Neuronal stem cell (in vitro differentiated cells): ENCODE data around the gene IVNS1ABP.

Experiments used
- DNase-seq: peaks from one replicate; pipeline ENCODE4 v3.0.0-alpha.2; 2013; ENCODE audit warnings: low spot score
- H2AFZ ChIP-seq: one replicate; pipeline ENCODE4 v1.6.1; 2013; ENCODE audit warnings: mild to moderate bottlenecking, low read length, inconsistent platforms
- H2AK5ac ChIP-seq: 2 replicates; pipeline ENCODE4 v1.6.1; 2013; ENCODE audit warnings: low read depth, mild to moderate bottlenecking, inconsistent platforms, low read length, moderate library complexity, mixed read lengths
- H2BK120ac ChIP-seq: 2 replicates; pipeline ENCODE4 v1.6.1; 2013; ENCODE audit warnings: low read depth, mild to moderate bottlenecking, inconsistent platforms, low read length, moderate library complexity, mixed read lengths
- H2BK12ac ChIP-seq: one replicate; pipeline ENCODE4 v1.6.1; 2013; ENCODE audit warnings: low read length, inconsistent platforms
- H2BK15ac ChIP-seq: 2 replicates; pipeline ENCODE4 v1.6.1; 2013; ENCODE audit warnings: mild to moderate bottlenecking, low read length, inconsistent platforms, mixed read lengths
- H2BK5ac ChIP-seq: one replicate; pipeline ENCODE4 v1.6.1; 2013; ENCODE audit warnings: inconsistent platforms, mild to moderate bottlenecking, low read length, moderate library complexity
- H3K14ac ChIP-seq: one replicate; pipeline ENCODE4 v1.6.1; 2013; ENCODE audit warnings: low read length, inconsistent platforms
- H3K18ac ChIP-seq: 2 replicates; pipeline ENCODE4 v1.6.1; 2013; ENCODE audit warnings: low read length, inconsistent platforms
- H3K23ac ChIP-seq: 2 replicates; pipeline ENCODE4 v1.6.1; 2013; ENCODE audit warnings: low read depth, mild to moderate bottlenecking, mixed read lengths, low read length, inconsistent platforms; ENCODE audit not compliant: poor library complexity
- H3K27ac ChIP-seq: replicated peaks from 3 replicates; pipeline ENCODE4 v1.5.1; 2013; ENCODE audit warnings: low read length, inconsistent platforms
- H3K27me3 ChIP-seq, 3 experiments: 2 replicates each; pipeline ENCODE4 v1.6.1; 2013; ENCODE audit warnings: low read length in 3 of 3, mild to moderate bottlenecking in 2 of 3, inconsistent platforms in 1 of 3, low read depth in 1 of 3, mixed read lengths in 1 of 3, moderate library complexity in 1 of 3; ENCODE audit not compliant: control insufficient read depth in 3 of 3, insufficient read depth in 3 of 3
- H3K36me3 ChIP-seq, 2 donors: replicated peaks in 1 of 2; 2 replicates each; pipeline ENCODE4 v1.6.1; 2013; ENCODE audit warnings: low read length in 2 of 2; ENCODE audit not compliant: control insufficient read depth in 2 of 2, insufficient read depth in 2 of 2
- H3K4ac ChIP-seq: 2 replicates; pipeline ENCODE4 v1.6.1; 2013; ENCODE audit warnings: inconsistent platforms, mild to moderate bottlenecking, low read length, moderate library complexity
- H3K4me1 ChIP-seq, 2 donors: 1 replicate in 1 of 2; 2 replicates in 1 of 2; pipeline ENCODE4 v1.6.1; 2013; ENCODE audit warnings: low read length in 2 of 2, low read depth in 1 of 2; ENCODE audit not compliant: control insufficient read depth in 2 of 2, insufficient read depth in 1 of 2
- H3K4me2 ChIP-seq: one replicate; pipeline ENCODE4 v1.6.1; 2013; ENCODE audit warnings: mild to moderate bottlenecking, low read length, inconsistent platforms; ENCODE audit not compliant: insufficient read depth, poor library complexity, severe bottlenecking
- H3K4me3 ChIP-seq, 2 donors: 2 replicates each; pipeline ENCODE4 v1.5.1; 2013; ENCODE audit warnings: low read length in 2 of 2, mild to moderate bottlenecking in 2 of 2, inconsistent platforms in 1 of 2, moderate library complexity in 1 of 2
- H3K79me1 ChIP-seq: one replicate; pipeline ENCODE4 v1.6.1; 2013; ENCODE audit warnings: low read depth, mild to moderate bottlenecking, inconsistent platforms, low read length, moderate library complexity
- H3K9ac ChIP-seq: one replicate; pipeline ENCODE4 v1.6.1; 2013; ENCODE audit warnings: mild to moderate bottlenecking, low read depth, low read length, inconsistent platforms; ENCODE audit not compliant: poor library complexity
- H3K9me3 ChIP-seq, 2 donors: replicated peaks in 1 of 2; 2 replicates each; pipeline versions ENCODE3 to v1.6.1; 2013; ENCODE audit warnings: low read length in 2 of 2, mild to moderate bottlenecking in 2 of 2, inconsistent platforms in 1 of 2, low read depth in 1 of 2, mixed read lengths in 1 of 2, moderate library complexity in 1 of 2; ENCODE audit not compliant: control insufficient read depth in 2 of 2, insufficient read depth in 1 of 2
- H4K8ac ChIP-seq: one replicate; pipeline ENCODE4 v1.6.1; 2013; ENCODE audit warnings: low read depth, mild to moderate bottlenecking, inconsistent platforms, low read length, moderate library complexity
- H4K91ac ChIP-seq: one replicate; pipeline ENCODE4 v1.6.1; 2013; ENCODE audit warnings: low read length, low read depth, mild to moderate bottlenecking, inconsistent platforms; ENCODE audit not compliant: poor library complexity
- WGBS, 2 donors: extraction: QIAGEN DNeasy Blood & Tissue Kit; methylation state at CpG; one replicate each; pipeline ENCODE4 v1.1.7; 2013; ENCODE audit warnings: missing lambda C conversion rate in 2 of 2, mixed read lengths in 1 of 2; ENCODE audit not compliant: insufficient read length in 2 of 2, insufficient replicate concordance in 1 of 2; ENCODE audit errors: extremely low coverage in 2 of 2; 5-methylcytosine and 5-hydroxymethylcytosine counted together

IVNS1ABP gene

DNA sequence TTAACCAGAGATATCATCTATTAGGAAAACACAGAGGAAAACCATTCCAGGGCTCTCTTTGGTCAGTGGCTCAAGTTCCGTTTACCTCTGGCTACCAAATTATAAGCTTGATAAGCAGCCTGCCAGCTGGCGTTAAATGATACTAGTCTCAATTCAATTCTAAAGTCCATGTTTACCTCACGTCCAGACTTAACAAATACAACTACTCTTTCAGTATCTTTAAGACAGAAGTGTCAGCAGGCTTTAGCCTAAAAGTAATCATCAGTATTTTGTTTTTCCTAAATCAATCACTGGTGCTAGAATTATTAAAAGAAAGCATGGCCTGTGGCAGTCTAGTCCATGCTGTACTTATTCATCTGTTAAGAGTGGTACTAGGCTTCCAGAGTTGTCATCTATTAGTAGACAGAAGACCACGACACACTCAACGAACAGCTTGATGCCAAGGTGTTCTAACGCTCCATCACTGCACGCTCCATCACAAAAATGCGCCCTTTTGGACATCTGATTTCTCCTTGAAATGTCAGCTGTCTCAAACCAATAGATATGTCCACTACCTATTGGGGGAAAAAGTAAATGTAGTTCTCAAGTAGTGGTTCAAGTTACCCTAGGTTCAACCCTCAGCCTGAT is 1.5 kb downstream of the IVNS1ABP start:
- H2AFZ ChIP-seq: no peak overlapping the region

DNA sequence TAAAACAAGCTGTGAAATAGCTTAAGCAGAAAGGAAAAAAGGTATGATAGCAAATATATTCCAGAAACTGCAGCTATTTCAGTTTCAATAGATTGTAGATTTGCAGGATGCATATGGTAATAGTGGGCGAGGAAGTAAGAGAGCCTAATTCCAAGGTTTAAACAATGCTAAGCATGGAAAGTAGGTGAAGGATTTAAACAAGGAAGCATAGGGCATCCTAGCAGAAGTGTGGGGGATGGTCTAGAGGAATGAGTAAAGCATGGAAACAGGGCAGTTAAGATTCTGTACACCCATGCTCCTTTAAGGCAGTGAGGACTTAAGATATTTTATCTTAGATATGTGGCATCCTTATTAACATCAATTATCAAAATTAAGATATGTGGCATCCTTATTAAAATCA is 2.6 kb downstream of the IVNS1ABP start:
- no peak overlapping the region for H3K18ac ChIP-seq
- no peak overlapping the region for H2AFZ ChIP-seq
- H2BK5ac ChIP-seq: no peak overlapping the region
- H3K27ac ChIP-seq: no peak overlapping the region
- no peak overlapping the region for H3K9ac ChIP-seq
- H4K91ac ChIP-seq: no peak overlapping the region
- no peak overlapping the region for H2BK120ac ChIP-seq
- peak overlapping the region; percentile 28 for H3K4me2 ChIP-seq
- H3K4ac ChIP-seq: no peak overlapping the region
- no peak overlapping the region for H4K8ac ChIP-seq
- peaks cover 7 to 36% of the 10 kb centered on the region in 2 donors for H3K36me3 ChIP-seq
- H3K4me1 ChIP-seq: peaks cover 5 to 14% of the 10 kb centered on the region in 2 donors
- H3K27me3 ChIP-seq: no peaks in the 10 kb centered on the region
- no CpG with 5 or more reads among the region's 1 CpG for WGBS, 2 donors
- H3K9me3 ChIP-seq: no peaks in the 10 kb centered on the region
- no peak for DNase-seq
- no peak overlapping the region for H3K14ac ChIP-seq
- H2BK12ac ChIP-seq: no peak overlapping the region
- H3K4me3 ChIP-seq: peak overlapping the region; percentile 39 to 84
- H3K23ac ChIP-seq: no peak overlapping the region
- peaks cover 9% of the 10 kb centered on the region for H3K79me1 ChIP-seq
- no peak overlapping the region for H2BK15ac ChIP-seq
- no peak overlapping the region for H2AK5ac ChIP-seq

More for the DNA sequence above, 1.5 kb downstream of the IVNS1ABP start:
- Histone ChIP-seq H2AK5ac (no peak overlapping the region), H3K14ac (no peak overlapping the region), H3K9ac (no peak overlapping the region), H2BK15ac (no peak overlapping the region), H3K4me3 (peak overlapping the region; percentile 84), H3K4ac (no peak overlapping the region), H3K36me3 (peaks cover 4 to 24% of the 10 kb centered on the region in 2 donors), H3K23ac (no peak overlapping the region), H3K79me1 (peaks cover 9% of the 10 kb centered on the region), H2BK120ac (no peak overlapping the region), H2BK12ac (no peak overlapping the region), H3K4me2 (peak overlapping the region; percentile 48), H3K27me3 (no peaks in the 10 kb centered on the region), H3K27ac (no peak overlapping the region), H3K18ac (no peak overlapping the region), H2BK5ac (no peak overlapping the region), H3K9me3 (no peaks in the 10 kb centered on the region), H3K4me1 (peaks cover 5 to 14% of the 10 kb centered on the region in 2 donors), H4K91ac (no peak overlapping the region), H4K8ac (no peak overlapping the region)
- no CpG with 5 or more reads among the region's 8 CpGs for WGBS, 2 donors
- no peak for DNase-seq

DNA sequence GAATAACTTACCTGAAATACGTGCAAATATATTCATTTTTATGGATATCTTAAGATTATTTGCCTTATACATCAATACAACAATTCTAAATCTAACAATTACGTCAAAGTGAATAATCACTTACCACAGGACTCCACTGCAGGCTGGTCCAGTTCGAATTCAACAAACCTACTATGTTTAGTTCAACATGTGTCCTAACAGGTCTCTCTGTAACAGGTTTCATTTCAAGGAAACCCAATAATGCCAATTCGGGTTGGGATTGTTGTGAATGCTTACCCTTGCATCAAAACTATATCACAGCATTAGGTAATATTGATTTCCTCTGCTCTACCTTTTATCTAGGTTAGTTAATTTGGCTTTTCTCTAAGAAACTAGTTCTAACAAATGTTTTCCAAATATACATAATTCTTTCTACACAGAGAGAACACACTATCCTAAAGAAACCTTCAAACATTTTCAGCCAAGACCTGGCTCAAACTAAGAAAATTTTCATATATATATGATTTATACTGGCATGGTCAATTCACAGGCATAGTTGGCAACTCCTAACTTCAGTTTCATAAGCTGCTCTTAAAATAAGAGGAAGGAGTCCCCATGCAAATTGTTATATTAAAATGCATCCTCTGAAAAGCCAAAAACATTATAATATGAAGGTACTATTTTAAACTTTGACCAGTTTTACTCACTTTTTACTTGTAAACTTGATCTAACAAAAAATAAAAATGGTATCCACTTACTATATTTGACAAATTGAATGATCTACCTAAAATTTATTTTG is 4.5 kb downstream of the IVNS1ABP start:
- H2AK5ac ChIP-seq: no peak overlapping the region
- H3K27ac ChIP-seq: no peak overlapping the region
- H4K91ac ChIP-seq: no peak overlapping the region
- peaks cover 7% of the 10 kb centered on the region for H3K79me1 ChIP-seq
- H3K4ac ChIP-seq: no peak overlapping the region
- H3K4me1 ChIP-seq: peaks cover under 1 to 14% of the 10 kb centered on the region in 2 donors
- H2BK120ac ChIP-seq: no peak overlapping the region
- no peak overlapping the region for H3K4me3 ChIP-seq
- WGBS, 2 donors: no CpG with 5 or more reads among the region's 4 CpGs
- no peak overlapping the region for H3K23ac ChIP-seq
- no peak overlapping the region for H2AFZ ChIP-seq
- H3K14ac ChIP-seq: no peak overlapping the region
- no peak overlapping the region for H3K4me2 ChIP-seq
- no peak overlapping the region for H2BK15ac ChIP-seq
- no peak overlapping the region for H2BK12ac ChIP-seq
- peaks cover 9 to 54% of the 10 kb centered on the region in 2 donors for H3K36me3 ChIP-seq
- no peak overlapping the region for H3K18ac ChIP-seq
- no peaks in the 10 kb centered on the region for H3K27me3 ChIP-seq
- no peak overlapping the region for H4K8ac ChIP-seq
- no peaks in the 10 kb centered on the region for H3K9me3 ChIP-seq
- H2BK5ac ChIP-seq: no peak overlapping the region
- H3K9ac ChIP-seq: no peak overlapping the region
- no peak for DNase-seq

GRCh38 chr1:185311589-185312225 is 5.3 kb downstream of the IVNS1ABP start:
- Histone ChIP-seq H2BK12ac (no peak overlapping the region), H3K4me2 (no peak overlapping the region), H3K27ac (no peak overlapping the region), H2BK120ac (no peak overlapping the region), H2BK5ac (no peak overlapping the region), H3K4ac (no peak overlapping the region), H3K36me3 (peaks cover 12 to 63% of the 10 kb centered on the region in 2 donors), H2AFZ (no peak overlapping the region), H3K9ac (no peak overlapping the region), H4K91ac (no peak overlapping the region), H3K14ac (no peak overlapping the region), H3K4me1 (peaks cover 0 to 14% of the 10 kb centered on the region in 2 donors), H3K4me3 (no peak overlapping the region), H3K9me3 (no peaks in the 10 kb centered on the region), H3K79me1 (peaks cover 3% of the 10 kb centered on the region), H3K18ac (no peak overlapping the region), H3K23ac (no peak overlapping the region), H2AK5ac (no peak overlapping the region), H3K27me3 (no peaks in the 10 kb centered on the region), H2BK15ac (no peak overlapping the region), H4K8ac (no peak overlapping the region)
- no peak for DNase-seq
